ENCODE measurements around the gene SATB1.
A peak's percentile ranks its signal among the peaks of the same experiment; 100 is the strongest.
"Not testable (repeated sequence)": the region's sequence is repeated elsewhere in the genome, so short reads cannot be mapped to it uniquely, and the experiment has no call there.

SATB1 gene

DNA sequence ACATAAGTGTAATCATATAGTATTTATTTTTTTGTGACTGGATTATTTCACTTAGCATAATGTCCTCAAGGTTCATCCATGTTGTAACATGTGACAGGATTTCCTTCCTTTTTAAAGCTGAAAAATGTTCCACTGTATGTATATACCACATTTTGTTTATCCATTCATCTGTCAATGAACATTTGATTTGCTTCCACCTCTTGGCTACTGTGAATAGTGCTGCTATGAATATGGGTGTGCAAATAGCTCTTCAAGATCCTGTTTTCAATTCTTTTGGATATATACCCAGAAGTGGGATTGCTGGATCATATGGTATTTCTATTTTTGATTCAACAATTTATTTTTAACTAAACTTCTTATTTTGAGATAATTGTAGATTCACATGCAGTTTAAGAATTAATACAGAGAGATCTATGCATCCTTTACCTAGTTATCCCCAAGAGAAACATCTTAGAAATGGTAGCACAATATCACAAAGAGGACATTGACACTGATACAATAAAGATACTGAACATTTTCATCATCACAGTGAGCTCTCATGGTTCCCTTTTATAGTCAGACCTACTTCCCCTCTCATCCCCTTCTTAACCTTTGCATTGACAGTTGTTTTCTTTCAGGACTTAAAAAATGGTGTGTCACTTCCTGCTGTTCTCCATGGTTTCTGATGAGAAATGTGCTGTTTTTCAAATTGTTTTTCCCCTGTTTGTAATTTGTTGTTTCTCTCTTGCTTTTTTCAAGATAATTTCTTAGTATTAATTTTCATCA lies 90.1 kb downstream of the SATB1 start:
- Histone ChIP-seq H3K27me3 (ENCODE audit: insufficient read depth, poor library complexity, severe bottlenecking) (no peaks in the 10 kb centered on the region), H3K27ac (replicated peaks) (peak overlapping the region; percentile 42), H3K4me3 (replicated peaks; ENCODE audit: insufficient read depth, low read length) (no peak overlapping the region)
- DNase-seq (ENCODE audit: low read depth in 1 of 2, low spot score in 1 of 2): peak; percentile 13 to 36
- TF ChIP-seq GABPA (IDR thresholded peaks at IDR 0.05; ENCODE audit: low read depth): peak; percentile 32; the same call in 1 of the 2 replicates
- no peak for TF ChIP-seq POLR2AphosphoS5 (IDR thresholded peaks at IDR 0.05; ENCODE audit: low read depth)
- TF ChIP-seq CTCF (IDR thresholded peaks at IDR 0.05; ENCODE audit: insufficient read depth, low read length): no peak
- TF ChIP-seq, protein P1, sequence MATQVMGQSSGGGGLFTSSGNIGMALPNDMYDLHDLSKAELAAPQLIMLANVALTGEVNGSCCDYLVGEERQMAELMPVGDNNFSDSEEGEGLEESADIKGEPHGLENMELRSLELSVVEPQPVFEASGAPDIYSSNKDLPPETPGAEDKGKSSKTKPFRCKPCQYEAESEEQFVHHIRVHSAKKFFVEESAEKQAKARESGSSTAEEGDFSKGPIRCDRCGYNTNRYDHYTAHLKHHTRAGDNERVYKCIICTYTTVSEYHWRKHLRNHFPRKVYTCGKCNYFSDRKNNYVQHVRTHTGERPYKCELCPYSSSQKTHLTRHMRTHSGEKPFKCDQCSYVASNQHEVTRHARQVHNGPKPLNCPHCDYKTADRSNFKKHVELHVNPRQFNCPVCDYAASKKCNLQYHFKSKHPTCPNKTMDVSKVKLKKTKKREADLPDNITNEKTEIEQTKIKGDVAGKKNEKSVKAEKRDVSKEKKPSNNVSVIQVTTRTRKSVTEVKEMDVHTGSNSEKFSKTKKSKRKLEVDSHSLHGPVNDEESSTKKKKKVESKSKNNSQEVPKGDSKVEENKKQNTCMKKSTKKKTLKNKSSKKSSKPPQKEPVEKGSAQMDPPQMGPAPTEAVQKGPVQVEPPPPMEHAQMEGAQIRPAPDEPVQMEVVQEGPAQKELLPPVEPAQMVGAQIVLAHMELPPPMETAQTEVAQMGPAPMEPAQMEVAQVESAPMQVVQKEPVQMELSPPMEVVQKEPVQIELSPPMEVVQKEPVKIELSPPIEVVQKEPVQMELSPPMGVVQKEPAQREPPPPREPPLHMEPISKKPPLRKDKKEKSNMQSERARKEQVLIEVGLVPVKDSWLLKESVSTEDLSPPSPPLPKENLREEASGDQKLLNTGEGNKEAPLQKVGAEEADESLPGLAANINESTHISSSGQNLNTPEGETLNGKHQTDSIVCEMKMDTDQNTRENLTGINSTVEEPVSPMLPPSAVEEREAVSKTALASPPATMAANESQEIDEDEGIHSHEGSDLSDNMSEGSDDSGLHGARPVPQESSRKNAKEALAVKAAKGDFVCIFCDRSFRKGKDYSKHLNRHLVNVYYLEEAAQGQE (IDR thresholded peaks at IDR 0.05; ENCODE audit: insufficient replicate concordance, low read depth): no peak
- peak; percentile 86 for TF ChIP-seq SPI1 (IDR thresholded peaks at IDR 0.05; ENCODE audit: borderline replicate concordance, low read depth)

DNA sequence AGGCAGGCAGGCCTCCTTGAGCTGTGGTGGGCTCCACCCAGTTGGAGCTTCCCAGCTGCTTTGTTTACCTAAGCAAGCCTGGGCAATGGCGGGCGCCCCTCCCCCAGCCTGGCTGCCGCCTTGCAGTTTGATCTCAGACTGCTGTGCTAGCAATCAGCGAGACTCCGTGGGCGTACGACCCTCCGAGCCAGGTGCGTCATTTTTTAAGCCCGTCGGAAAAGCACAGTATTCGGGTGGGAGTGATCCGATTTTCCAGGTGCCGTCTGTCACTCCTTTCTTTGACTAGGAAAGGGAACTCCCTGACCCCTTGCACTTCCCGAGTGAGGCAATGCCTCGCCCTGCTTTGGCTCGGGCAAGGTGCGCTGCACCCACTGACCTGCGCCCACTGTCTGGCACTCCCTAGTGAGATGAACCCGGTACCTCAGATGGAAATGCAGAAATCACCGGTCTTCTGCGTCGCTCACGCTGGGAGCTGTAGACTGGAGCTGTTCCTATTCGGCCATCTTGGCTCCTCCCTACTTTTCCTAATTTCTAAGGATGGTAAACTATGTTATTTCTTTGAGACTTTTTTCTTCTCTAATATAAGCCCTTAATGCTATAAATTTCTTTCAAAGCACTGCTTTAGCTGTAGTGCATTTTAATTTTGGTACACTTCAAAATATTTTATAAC lies 94.2 kb downstream of the SATB1 start:
- H3K27me3 ChIP-seq (ENCODE audit: insufficient read depth, poor library complexity, severe bottlenecking); H3K4me3 ChIP-seq (replicated peaks; ENCODE audit: insufficient read depth, low read length); DNase-seq (ENCODE audit: low read depth in 1 of 2, low spot score in 1 of 2): not testable (repeated sequence)

GRCh38 chr3:18308096-18308650 lies 117.0 kb downstream of the SATB1 start:
- no peak for DNase-seq (ENCODE audit: low read depth in 1 of 2, low spot score in 1 of 2)
- TF ChIP-seq CTCF (IDR thresholded peaks at IDR 0.05; ENCODE audit: insufficient read depth, low read length) (no peak), POLR2AphosphoS5 (IDR thresholded peaks at IDR 0.05; ENCODE audit: low read depth) (no peak), SPI1 (IDR thresholded peaks at IDR 0.05; ENCODE audit: borderline replicate concordance, low read depth) (no peak), GABPA (IDR thresholded peaks at IDR 0.05; ENCODE audit: low read depth) (no peak)
- TF ChIP-seq, protein P1 (IDR thresholded peaks at IDR 0.05; ENCODE audit: insufficient replicate concordance, low read depth): no peak
- no peak overlapping the region for H3K4me3 ChIP-seq (replicated peaks; ENCODE audit: insufficient read depth, low read length)
- H3K27me3 ChIP-seq (ENCODE audit: insufficient read depth, poor library complexity, severe bottlenecking): no peaks in the 10 kb centered on the region
- no peak overlapping the region for H3K27ac ChIP-seq (replicated peaks)

More for the DNA sequence above, 94.2 kb downstream of the SATB1 start:
- not testable (repeated sequence) for H3K27ac ChIP-seq (replicated peaks)

DNA sequence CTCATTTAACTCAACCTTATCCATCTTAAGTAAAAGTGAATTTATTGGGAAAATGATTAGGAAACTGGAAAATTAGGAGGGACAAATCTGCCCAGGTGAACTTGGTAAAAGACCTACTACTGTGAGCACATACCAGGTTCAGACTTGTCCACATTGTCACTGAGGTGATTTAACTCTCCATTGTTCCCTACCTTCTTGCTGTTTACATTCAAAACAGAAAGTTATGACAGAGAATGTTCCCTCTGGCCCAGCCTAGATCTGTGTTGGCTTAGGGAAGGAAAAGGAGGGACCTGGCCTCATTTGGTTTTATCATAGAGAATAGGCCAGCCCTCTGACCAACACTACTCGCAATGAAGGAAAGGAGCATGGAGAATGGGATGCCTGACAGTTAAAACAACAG lies 117.6 kb downstream of the SATB1 start:
- Histone ChIP-seq H3K27me3 (ENCODE audit: insufficient read depth, poor library complexity, severe bottlenecking) (no peaks in the 10 kb centered on the region), H3K27ac (replicated peaks) (no peak overlapping the region), H3K4me3 (replicated peaks; ENCODE audit: insufficient read depth, low read length) (no peak overlapping the region)
- TF ChIP-seq POLR2AphosphoS5 (IDR thresholded peaks at IDR 0.05; ENCODE audit: low read depth): no peak
- TF ChIP-seq GABPA (IDR thresholded peaks at IDR 0.05; ENCODE audit: low read depth): no peak
- no peak for TF ChIP-seq CTCF (IDR thresholded peaks at IDR 0.05; ENCODE audit: insufficient read depth, low read length)
- DNase-seq (ENCODE audit: low read depth in 1 of 2, low spot score in 1 of 2): no peak

Data from HL-60 (cell line).